Hematopoietic multipotent progenitor cell treated with erythropoietin and hydrocortisone succinate and interleukin-3 and kit ligand, for 8 days (in vitro differentiated cells): ENCODE measurements around the gene SACM1L.

ENCODE experiments used
- DNase-seq: peaks from one replicate; pipeline ENCODE4 v3.0.0-alpha.2; 2015

SACM1L gene

DNA sequence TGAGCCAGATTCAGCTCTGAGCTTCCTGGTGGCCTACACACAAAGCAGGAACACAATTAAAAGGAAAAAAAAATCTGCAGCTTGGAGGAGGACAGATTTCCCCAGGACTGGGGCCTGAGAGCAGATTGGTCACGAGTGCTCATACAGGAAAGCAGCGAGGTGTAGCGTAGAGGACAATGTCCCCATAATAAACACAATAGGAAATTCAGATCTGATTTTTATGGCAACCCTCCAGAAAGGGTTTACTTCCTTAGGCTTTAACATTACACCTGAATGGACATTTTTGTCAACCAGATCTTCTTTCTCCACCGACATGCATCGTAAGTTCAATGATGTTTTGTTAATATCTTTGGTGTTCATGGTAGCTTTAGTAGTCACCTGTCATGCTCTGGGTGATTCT, 83.9 kb downstream of the SACM1L start:
- no peak for DNase-seq

DNA sequence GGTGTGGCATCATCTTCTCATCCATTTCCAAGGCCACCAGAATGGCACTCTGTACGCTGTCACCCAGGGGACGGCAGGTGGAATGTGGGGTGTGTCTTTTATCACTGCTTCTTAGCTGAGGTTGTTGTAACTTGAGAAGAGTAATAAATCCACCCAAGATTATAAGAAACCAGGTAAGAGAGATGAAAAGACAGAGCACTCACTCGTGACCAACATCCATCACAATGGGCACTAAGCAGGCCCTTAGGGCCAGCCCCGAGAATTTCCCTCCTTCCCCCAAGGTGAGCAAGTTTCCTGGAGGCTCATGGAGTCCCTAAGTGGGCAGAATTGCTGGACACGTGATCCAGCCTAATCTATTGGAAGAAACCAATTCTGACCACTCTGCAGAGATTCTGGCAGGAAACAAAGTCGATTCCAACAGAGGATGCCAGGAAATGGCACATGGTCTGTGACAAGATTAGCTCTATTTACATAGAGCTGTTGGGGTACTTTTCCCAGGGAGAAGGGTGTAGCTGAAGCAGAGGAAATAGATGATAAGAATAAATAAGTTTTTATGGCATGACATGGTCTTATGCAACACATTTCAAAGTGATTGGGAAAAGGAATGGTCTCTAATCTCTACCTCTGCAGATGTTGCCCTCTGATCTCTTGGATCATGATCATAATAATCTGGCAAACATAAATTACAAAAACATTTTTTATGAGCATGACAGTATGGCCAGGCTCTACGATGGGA, 84.7 kb downstream of the SACM1L start:
- DNase-seq: no peak

GRCh38 chr3:45774581-45775521, 85.7 kb downstream of the SACM1L start:
- DNase-seq: no peak

DNA sequence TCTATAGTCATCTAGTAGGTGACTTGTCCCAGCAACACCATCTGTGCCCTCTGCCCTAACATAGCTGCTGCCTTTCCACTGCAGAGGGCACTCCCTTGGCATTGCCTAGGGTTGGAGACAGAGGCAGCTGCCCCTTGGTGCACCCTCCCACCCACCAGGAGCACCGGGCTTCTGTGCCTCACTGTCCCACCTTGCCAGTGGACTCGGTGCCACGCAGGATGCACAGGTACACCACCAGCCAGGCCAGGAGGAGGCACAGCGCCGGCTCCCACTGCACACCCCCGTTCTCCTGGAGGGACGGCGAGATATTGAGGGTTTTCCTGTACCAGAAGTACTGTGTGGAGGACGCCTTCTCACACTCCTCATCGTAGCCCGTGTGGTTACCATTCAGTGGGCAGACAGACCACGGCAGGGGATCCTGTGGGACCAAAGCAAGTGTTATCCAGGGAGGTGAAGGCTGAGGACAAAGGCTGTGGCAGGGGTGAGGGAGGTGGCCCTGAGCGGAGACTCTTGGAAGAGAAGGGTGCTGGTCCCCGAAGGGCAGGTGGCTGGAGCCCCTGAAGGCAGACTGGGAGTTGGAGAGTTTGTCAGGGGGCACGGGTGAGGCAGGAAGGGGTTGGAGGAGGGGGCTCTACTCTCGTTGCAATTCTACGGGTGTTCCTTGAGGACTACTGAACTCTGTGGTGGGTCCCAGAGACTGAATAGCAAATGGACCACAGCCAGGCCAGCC, 86.5 kb downstream of the SACM1L start:
- DNase-seq: no peak

GRCh38 chr3:45776301-45776595, 87.1 kb downstream of the SACM1L start:
- DNase-seq: no peak

DNA sequence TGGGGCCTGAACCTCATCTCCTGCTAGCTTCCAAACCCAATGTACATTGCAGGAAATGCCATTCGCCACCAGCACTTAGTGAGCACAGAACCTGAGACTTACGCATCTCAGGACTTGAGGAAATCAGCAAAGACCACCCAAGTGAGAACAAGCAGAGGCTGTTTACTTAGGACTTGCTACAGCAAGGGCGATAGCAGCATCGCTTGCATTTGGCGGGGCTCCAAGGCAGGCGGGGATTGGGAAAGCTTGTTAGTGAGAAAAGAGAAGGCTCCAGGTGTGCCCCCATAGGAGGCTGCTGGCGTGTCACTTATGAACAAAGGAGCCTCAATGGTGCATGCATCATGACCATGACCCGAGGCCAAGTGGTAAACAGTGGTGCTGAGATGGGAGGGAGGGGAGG, 87.4 kb downstream of the SACM1L start:
- no peak for DNase-seq

GRCh38 chr3:45777111-45777745, 88.0 kb downstream of the SACM1L start:
- DNase-seq: no peak

GRCh38 chr3:45777746-45778386, 88.7 kb downstream of the SACM1L start:
- DNase-seq: no peak

GRCh38 chr3:45778761-45779201, 89.6 kb downstream of the SACM1L start:
- no peak for DNase-seq

DNA sequence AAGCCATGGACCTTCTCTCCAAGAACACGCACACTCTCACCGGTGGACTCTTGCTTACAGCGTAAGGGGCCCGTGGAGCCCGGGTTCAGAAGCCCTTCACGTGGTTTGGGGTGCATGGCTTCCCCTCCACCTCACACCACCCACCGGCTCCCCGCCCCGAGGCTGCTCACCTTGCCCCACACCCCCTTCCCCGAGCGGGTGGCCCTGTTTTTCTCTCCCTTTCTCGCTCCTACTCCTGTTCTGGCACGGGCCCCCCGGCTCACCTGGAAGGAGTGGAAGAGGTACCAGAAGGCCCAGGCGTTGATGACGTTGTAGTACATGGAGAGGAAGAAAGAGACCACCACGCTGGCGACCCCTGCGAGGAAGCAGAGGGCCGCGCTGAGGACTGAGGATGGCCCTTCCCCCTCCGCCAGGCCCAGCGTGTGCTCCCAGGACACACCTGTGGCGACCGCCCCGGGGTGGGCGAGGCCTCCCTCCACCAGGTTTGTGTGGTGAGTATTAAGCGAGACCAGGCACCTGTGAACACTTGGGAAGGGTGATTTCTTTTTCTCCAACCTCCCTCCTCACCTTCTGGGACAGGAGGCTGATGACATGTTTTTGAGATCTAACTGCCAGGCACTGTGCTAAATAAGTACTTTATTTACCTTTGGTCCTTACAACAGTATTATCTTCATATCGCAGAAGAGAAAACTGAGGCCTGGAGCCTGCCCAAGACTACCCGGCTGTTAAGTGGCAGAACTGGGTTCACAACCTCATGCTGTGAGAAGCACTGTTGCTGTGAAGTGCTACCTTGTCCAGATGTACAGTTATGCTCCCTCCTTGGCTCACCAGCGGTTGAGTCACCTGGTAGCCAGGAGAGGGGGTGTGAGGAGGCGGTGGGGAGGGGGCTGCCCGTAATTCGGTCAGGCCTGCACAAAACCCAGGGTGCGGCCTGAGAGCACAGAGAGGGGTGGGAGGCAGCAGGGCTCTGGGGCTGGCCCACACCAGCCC, 90.8 kb downstream of the SACM1L start:
- DNase-seq: no peak

DNA sequence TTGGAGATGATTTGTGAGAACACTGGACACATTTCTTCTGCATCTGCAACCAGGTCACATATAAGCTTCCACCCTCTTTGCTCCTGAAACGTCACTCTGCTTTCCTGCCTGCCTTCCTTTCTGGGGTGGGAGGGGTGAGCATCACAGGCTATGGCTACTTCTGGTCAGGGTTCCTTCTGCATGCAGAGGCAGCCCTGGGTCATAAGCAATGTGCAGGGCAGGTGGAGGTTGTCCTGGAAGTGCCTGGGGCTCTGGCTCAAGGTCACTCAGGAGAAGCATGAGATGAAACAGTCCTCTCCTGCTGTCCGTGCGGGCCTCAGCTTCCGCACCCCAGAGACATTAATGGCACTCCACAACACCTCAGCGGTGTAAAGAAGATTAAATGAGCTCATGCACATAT, 92.1 kb downstream of the SACM1L start:
- no peak for DNase-seq

DNA sequence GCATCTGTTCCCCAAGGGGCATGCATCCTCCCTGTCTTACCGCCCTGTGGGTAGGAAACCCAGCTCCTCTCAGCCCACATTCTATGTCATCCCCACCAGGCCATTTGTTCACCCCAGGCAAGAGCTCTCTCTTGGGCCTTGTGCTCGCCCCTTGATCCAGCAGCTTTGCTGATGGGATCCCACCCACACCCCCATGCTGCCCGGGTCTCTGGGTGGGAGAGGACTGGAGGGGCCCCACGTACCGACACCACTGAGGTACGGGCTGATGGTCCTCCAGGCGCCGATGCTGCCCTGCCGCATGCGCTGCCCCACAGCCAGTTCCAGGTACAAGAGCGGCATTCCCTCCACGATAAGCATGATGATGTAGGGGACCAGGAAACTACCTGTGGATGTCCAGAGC, 92.6 kb downstream of the SACM1L start:
- no peak for DNase-seq

GRCh38 chr3:45782381-45782780, 93.2 kb downstream of the SACM1L start:
- no peak for DNase-seq

GRCh38 chr3:45783667-45784066, 94.5 kb downstream of the SACM1L start:
- no peak for DNase-seq

- DNase-seq: no peak
Observed at GRCh38 chr3:45785605-45786150, 96.5 kb downstream of the SACM1L start.

GRCh38 chr3:45786801-45787495, 97.8 kb downstream of the SACM1L start:
- DNase-seq: no peak

- no peak for DNase-seq
Observed at GRCh38 chr3:45787551-45787950, 98.4 kb downstream of the SACM1L start.

- DNase-seq: no peak
Observed at GRCh38 chr3:45789235-45789812, 100.1 kb downstream of the SACM1L start.

GRCh38 chr3:45790596-45790995, 101.4 kb downstream of the SACM1L start:
- DNase-seq: no peak

GRCh38 chr3:45792036-45792435, 102.8 kb downstream of the SACM1L start:
- no peak for DNase-seq
